ENCODE measurements around the gene SLC35F6.

- TF ChIP-seq CTCF (IDR thresholded peaks at IDR 0.05; ENCODE audit: poor library complexity, severe bottlenecking) = no peak
- no peak for TF ChIP-seq POLR2AphosphoS5 (IDR thresholded peaks at IDR 0.05)
- no peak for TF ChIP-seq REST (IDR thresholded peaks at IDR 0.05; ENCODE audit: borderline replicate concordance)
- no peak for TF ChIP-seq EP300 (conservative IDR thresholded peaks at IDR 0.05; ENCODE audit: poor library complexity, severe bottlenecking)
- no peak for TF ChIP-seq MXI1 (conservative IDR thresholded peaks at IDR 0.05; ENCODE audit: poor library complexity, severe bottlenecking)
These were observed 43.6 kb upstream of the SLC35F6 start for GRCh38 chr2:26720322-26721114.
